ENCODE measurements around the gene TPBGL.
"Not testable (repeated sequence)": the region's sequence is repeated elsewhere in the genome, so short reads cannot be mapped to it uniquely, and the experiment has no call there.

TPBGL gene

DNA sequence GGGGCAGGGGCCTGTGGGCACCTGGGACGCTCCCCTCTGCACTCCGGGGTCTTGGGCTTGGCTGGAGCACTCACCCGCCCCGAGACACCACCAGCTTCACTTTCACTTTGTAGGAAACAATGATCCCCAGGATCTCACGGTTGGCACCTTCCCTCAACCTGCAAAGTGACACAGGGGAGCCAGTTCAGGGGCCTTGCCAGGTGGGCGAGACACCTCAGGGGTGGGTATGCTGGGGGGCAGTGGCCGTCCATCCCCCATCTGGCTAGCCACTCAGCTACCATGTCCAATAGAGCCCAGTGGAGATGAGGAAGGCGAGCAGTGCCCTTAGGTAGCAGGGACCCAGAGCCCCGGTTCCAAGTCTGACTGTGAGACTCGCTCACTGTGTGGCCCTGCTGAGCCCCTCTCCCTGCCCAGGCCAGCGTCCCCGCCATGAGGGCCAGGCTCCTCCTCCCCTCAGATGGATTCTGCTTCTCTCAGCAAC lies 32.3 kb downstream of the TPBGL start:
- DNase-seq (ENCODE audit: insufficient read length, low spot score) (no peak), FAIRE-seq (no peak)
- TF ChIP-seq SPI1 (IDR thresholded peaks at IDR 0.05; ENCODE audit: low read depth, low read length) = no peak
- no peak for TF ChIP-seq POLR2A (IDR thresholded peaks at IDR 0.05; ENCODE audit: low read depth, low read length)
- TF ChIP-seq TAF1 (IDR thresholded peaks at IDR 0.05; ENCODE audit: low read depth, low read length) = no peak
- TF ChIP-seq PAX5 (IDR thresholded peaks at IDR 0.05; ENCODE audit: insufficient read depth, low read length, severe bottlenecking) = no peak
- TF ChIP-seq POLR2AphosphoS5 (IDR thresholded peaks at IDR 0.05; ENCODE audit: low read depth, low read length) = no peak
- TF ChIP-seq POU2F2 (IDR thresholded peaks at IDR 0.05; ENCODE audit: low read depth, low read length) = no peak

DNA sequence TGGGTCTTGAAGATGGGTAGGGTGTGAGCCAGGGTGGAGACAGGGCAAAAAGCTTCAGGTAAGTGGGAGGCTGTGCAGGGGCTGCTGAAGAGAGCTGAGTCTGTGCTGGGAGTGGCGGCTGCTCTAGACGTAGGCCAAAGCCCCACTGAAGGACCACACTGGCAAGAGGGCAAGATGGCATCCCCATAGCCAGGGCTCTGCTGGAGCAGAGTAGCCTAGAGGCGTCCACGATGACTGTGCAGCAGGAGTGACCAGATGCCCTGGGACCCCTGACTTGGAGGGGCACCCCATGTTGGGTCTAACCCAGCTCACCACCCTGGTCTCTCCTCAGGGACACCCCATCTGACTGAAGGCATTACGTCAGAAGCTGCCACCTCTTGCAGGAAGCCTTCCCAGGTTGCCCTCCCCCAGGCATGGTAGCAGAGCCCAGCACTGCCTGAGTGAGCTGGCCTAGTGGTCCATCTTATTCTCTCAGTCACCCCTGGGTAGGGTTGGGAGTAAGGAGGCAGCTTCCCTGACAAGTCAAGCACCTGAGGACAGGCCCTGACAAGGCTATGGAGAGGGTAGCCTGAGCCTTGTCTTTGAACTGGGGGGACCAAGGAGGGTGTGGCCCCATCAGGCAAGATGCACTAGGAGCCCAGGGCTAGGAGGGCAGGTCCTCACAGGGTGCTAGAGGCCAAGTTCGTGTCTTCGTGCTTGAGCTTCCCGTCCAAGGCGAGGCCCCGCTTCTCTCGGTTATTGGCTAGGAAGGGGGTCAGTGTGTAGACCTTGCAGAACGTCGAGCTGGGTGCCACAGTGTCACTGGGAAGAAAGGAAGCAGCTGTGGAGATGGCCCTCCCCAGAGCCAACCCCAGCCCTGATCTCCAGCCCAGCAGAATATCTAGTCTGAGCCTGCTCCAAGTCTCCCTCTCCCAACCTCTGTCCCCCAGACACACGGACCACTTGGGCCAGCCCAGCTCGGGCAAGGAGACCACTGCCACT lies 33.1 kb downstream of the TPBGL start:
- DNase-seq (ENCODE audit: insufficient read length, low spot score) (no peak), FAIRE-seq (no peak)
- TF ChIP-seq POU2F2 (IDR thresholded peaks at IDR 0.05; ENCODE audit: low read depth, low read length) (no peak), PAX5 (IDR thresholded peaks at IDR 0.05; ENCODE audit: insufficient read depth, low read length, severe bottlenecking) (no peak), POLR2AphosphoS5 (IDR thresholded peaks at IDR 0.05; ENCODE audit: low read depth, low read length) (no peak), SPI1 (IDR thresholded peaks at IDR 0.05; ENCODE audit: low read depth, low read length) (no peak), TAF1 (IDR thresholded peaks at IDR 0.05; ENCODE audit: low read depth, low read length) (no peak), POLR2A (IDR thresholded peaks at IDR 0.05; ENCODE audit: low read depth, low read length) (no peak)

GRCh38 chr11:75274716-75275115 lies 34.1 kb downstream of the TPBGL start:
- not testable (repeated sequence) for DNase-seq (ENCODE audit: insufficient read length, low spot score); FAIRE-seq

- FAIRE-seq (peak; percentile 16), DNase-seq (ENCODE audit: insufficient read length, low spot score) (no peak)
- TF ChIP-seq POLR2AphosphoS5 (IDR thresholded peaks at IDR 0.05; ENCODE audit: low read depth, low read length) = no peak
- TF ChIP-seq TAF1 (IDR thresholded peaks at IDR 0.05; ENCODE audit: low read depth, low read length) = no peak
- peak; percentile 43; the same call in 1 of the 2 replicates for TF ChIP-seq SPI1 (IDR thresholded peaks at IDR 0.05; ENCODE audit: low read depth, low read length)
Measured at GRCh38 chr11:75275581-75275980, 35.0 kb downstream of the TPBGL start.

- no peak for DNase-seq (ENCODE audit: insufficient read length, low spot score)
- FAIRE-seq = peak; percentile 66
- TF ChIP-seq SPI1 (IDR thresholded peaks at IDR 0.05; ENCODE audit: low read depth, low read length) (no peak), TAF1 (IDR thresholded peaks at IDR 0.05; ENCODE audit: low read depth, low read length) (no peak), POLR2AphosphoS5 (IDR thresholded peaks at IDR 0.05; ENCODE audit: low read depth, low read length) (no peak), PAX5 (IDR thresholded peaks at IDR 0.05; ENCODE audit: insufficient read depth, low read length, severe bottlenecking) (no peak), POU2F2 (IDR thresholded peaks at IDR 0.05; ENCODE audit: low read depth, low read length) (no peak), POLR2A (IDR thresholded peaks at IDR 0.05; ENCODE audit: low read depth, low read length) (no peak)
Measured at GRCh38 chr11:75276186-75276585, 35.6 kb downstream of the TPBGL start.

DNA sequence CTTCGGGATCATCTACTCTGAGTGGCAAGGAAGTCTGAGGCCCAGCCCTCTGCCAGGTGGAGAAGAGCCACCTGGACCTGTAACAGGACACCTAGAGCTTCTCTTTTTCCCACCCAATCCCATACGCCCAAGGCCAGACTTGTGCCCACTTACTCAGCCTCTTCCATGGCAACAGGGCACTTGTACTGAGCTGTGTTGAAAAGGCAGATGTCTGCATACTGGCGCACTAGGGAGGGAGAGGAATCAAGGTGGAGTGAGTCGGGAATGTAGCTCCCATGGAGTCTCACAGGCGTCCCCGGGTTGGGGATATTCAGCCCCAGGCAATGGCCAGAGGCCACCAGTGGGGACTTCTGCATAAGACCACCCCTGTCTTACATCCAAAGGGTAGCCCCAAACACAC lies 36.1 kb downstream of the TPBGL start:
- TF ChIP-seq POLR2A (IDR thresholded peaks at IDR 0.05; ENCODE audit: low read depth, low read length) (no peak), PAX5 (IDR thresholded peaks at IDR 0.05; ENCODE audit: insufficient read depth, low read length, severe bottlenecking) (no peak), SPI1 (IDR thresholded peaks at IDR 0.05; ENCODE audit: low read depth, low read length) (no peak), TAF1 (IDR thresholded peaks at IDR 0.05; ENCODE audit: low read depth, low read length) (no peak), POU2F2 (IDR thresholded peaks at IDR 0.05; ENCODE audit: low read depth, low read length) (no peak), POLR2AphosphoS5 (IDR thresholded peaks at IDR 0.05; ENCODE audit: low read depth, low read length) (no peak)
- FAIRE-seq (no peak), DNase-seq (ENCODE audit: insufficient read length, low spot score) (no peak)

GRCh38 chr11:75277211-75277805 lies 36.7 kb downstream of the TPBGL start:
- DNase-seq (ENCODE audit: insufficient read length, low spot score) (no peak), FAIRE-seq (no peak)
- TF ChIP-seq TAF1 (IDR thresholded peaks at IDR 0.05; ENCODE audit: low read depth, low read length) (no peak), POLR2AphosphoS5 (IDR thresholded peaks at IDR 0.05; ENCODE audit: low read depth, low read length) (no peak), SPI1 (IDR thresholded peaks at IDR 0.05; ENCODE audit: low read depth, low read length) (no peak), POU2F2 (IDR thresholded peaks at IDR 0.05; ENCODE audit: low read depth, low read length) (no peak), POLR2A (IDR thresholded peaks at IDR 0.05; ENCODE audit: low read depth, low read length) (no peak), PAX5 (IDR thresholded peaks at IDR 0.05; ENCODE audit: insufficient read depth, low read length, severe bottlenecking) (no peak)

DNA sequence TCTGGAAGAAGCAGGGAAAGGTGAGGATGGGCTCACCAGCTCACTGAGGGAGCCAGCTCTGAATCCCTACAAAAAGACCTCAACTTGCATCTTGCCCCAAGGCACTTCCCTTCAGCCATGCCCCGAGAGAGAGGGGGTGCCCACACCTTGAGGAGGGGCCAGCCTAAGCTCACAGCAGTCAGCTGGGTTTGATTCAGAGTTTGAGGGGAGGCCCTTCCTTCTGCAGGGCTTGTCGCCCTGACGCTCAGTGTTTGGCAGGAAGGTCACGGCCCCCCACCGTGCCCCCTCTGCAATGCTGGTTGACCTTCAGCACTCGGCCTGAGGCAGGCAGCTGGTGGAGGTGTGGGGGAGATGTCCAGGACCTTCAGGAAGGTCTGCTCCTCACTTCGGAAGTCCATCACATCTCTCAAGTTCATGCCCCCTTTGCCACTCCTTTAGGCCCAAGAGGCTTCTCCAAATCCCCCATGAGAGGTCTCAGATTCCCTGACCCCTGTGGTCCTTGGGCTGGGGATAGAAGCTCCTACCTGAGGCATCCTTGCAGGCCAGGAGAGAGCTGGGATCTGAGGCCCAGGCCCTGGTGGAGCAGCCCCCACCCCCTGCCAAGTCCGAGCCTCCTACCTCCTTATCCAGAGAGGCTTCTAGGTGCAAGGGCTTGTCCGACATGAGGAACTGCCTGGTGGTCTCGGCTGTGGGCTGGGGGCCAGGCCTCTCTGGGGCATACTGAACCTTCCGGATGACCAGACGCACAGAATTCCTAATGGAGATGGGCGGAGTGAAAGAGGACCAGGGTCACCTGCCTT lies 37.6 kb downstream of the TPBGL start:
- TF ChIP-seq POU2F2 (IDR thresholded peaks at IDR 0.05; ENCODE audit: low read depth, low read length) (no peak), POLR2A (IDR thresholded peaks at IDR 0.05; ENCODE audit: low read depth, low read length) (no peak), PAX5 (IDR thresholded peaks at IDR 0.05; ENCODE audit: insufficient read depth, low read length, severe bottlenecking) (no peak), POLR2AphosphoS5 (IDR thresholded peaks at IDR 0.05; ENCODE audit: low read depth, low read length) (no peak), TAF1 (IDR thresholded peaks at IDR 0.05; ENCODE audit: low read depth, low read length) (no peak), SPI1 (IDR thresholded peaks at IDR 0.05; ENCODE audit: low read depth, low read length) (no peak)
- FAIRE-seq = no peak
- no peak for DNase-seq (ENCODE audit: insufficient read length, low spot score)

DNA sequence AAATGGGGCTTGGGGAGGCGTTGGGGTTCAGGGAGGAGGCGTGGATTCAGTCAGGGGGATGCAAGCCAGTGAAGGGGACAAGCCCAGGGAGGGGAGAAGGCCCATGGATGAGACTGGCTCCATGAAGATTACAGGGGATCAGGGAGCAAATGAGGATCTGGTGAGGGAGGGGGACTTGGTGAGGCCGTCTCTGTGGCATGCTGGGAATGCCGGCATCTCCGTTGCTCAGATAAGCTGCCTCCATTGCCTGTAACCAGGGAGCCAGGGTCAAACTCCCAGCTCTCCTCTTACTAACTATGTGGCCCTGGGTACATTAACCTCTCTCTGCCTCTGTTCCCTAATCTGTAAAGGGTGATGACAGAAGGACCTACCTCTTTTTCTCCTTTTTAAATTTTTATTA lies 38.7 kb downstream of the TPBGL start:
- FAIRE-seq = no peak
- TF ChIP-seq PAX5 (IDR thresholded peaks at IDR 0.05; ENCODE audit: insufficient read depth, low read length, severe bottlenecking) (no peak), SPI1 (IDR thresholded peaks at IDR 0.05; ENCODE audit: low read depth, low read length) (no peak), TAF1 (IDR thresholded peaks at IDR 0.05; ENCODE audit: low read depth, low read length) (no peak), POU2F2 (IDR thresholded peaks at IDR 0.05; ENCODE audit: low read depth, low read length) (no peak), POLR2A (IDR thresholded peaks at IDR 0.05; ENCODE audit: low read depth, low read length) (no peak), POLR2AphosphoS5 (IDR thresholded peaks at IDR 0.05; ENCODE audit: low read depth, low read length) (no peak)
- DNase-seq (ENCODE audit: insufficient read length, low spot score) = no peak
